Liver (tissue), 9 donors: Measurements from ENCODE around the gene GNB1. TPM values are rescaled to one million over a fixed set of nuclear protein-coding genes. Genes with fewer than 3 reads are reported as not detected.

Experiments used
- DNase-seq: peaks from one replicate; pipeline ENCODE4 v3.0.0-alpha.2; 2017; ENCODE audit warnings: low spot score
- H3K27ac ChIP-seq, 2 donors: one replicate each; pipeline ENCODE4 v1.7.0; 2013; ENCODE audit warnings: inconsistent platforms in 2 of 2, low read length in 2 of 2, control low read depth in 1 of 2, low read depth in 1 of 2, mild to moderate bottlenecking in 1 of 2
- H3K27me3 ChIP-seq, 4 donors: one replicate each; pipeline versions ENCODE4 v1.6.1 to v1.7.0; 2013; ENCODE audit warnings: low read length in 3 of 4, inconsistent platforms in 1 of 4, mild to moderate bottlenecking in 1 of 4, moderate library complexity in 1 of 4; ENCODE audit not compliant: control insufficient read depth in 4 of 4, insufficient read depth in 4 of 4
- H3K36me3 ChIP-seq, 4 donors: one replicate each; pipeline versions ENCODE4 v1.6.1 to v1.7.0; 2013; ENCODE audit warnings: low read length in 3 of 4, mild to moderate bottlenecking in 3 of 4, low read depth in 1 of 4, moderate library complexity in 1 of 4; ENCODE audit not compliant: control insufficient read depth in 4 of 4, insufficient read depth in 3 of 4
- H3K4me1 ChIP-seq, 4 donors: one replicate each; pipeline versions ENCODE4 v1.6.1 to v1.7.0; 2013; ENCODE audit warnings: low read length in 3 of 4, mild to moderate bottlenecking in 3 of 4, moderate library complexity in 1 of 4; ENCODE audit not compliant: control insufficient read depth in 4 of 4, insufficient read depth in 4 of 4
- H3K4me3 ChIP-seq, 3 donors: one replicate each; pipeline versions ENCODE4 v1.6.1 to v1.7.0; 2013; ENCODE audit warnings: low read length in 3 of 3, control low read depth in 1 of 3, low read depth in 1 of 3, mild to moderate bottlenecking in 1 of 3
- H3K9ac ChIP-seq, 2 donors: one replicate each; pipeline ENCODE4 v1.7.0; 2013; ENCODE audit warnings: low read length in 2 of 2, mild to moderate bottlenecking in 2 of 2, moderate library complexity in 2 of 2, control low read depth in 1 of 2, low read depth in 1 of 2
- H3K9me3 ChIP-seq, 4 donors: one replicate each; pipeline versions ENCODE4 v1.6.1 to v1.7.0; 2013; ENCODE audit warnings: low read length in 3 of 4; ENCODE audit not compliant: control insufficient read depth in 4 of 4
- CTCF ChIP-seq: fragments of 150-350 bp; IDR thresholded peaks from 2 replicates; pipeline ENCODE4 v1.5.1; 2017; ENCODE audit warnings: improper control_type of control experiment, low read depth, low read length; ENCODE audit not compliant: missing input control
- EGR1 ChIP-seq, 2 donors: IDR thresholded peaks; 2 replicates each; pipeline ENCODE4 v1.6.1; 2016 to 2018; ENCODE audit warnings: antibody characterized with exemption in 2 of 2, low read depth in 2 of 2
- FOXA1 ChIP-seq: IDR thresholded peaks from 2 replicates; pipeline ENCODE4 v1.6.1; 2016; ENCODE audit warnings: antibody characterized with exemption
- FOXA2 ChIP-seq: IDR thresholded peaks from 2 replicates; pipeline ENCODE4 v1.6.1; 2016; ENCODE audit warnings: antibody characterized with exemption
- GABPA ChIP-seq, 2 donors: IDR thresholded peaks in 1 of 2; conservative IDR thresholded peaks in 1 of 2; 2 replicates each; pipeline ENCODE4 v1.6.1; 2016; ENCODE audit warnings: antibody characterized with exemption in 2 of 2, mild to moderate bottlenecking in 1 of 2, moderate library complexity in 1 of 2
- HNF4A ChIP-seq, 2 donors: conservative IDR thresholded peaks; 2 replicates each; pipeline ENCODE4 v1.6.1; 2016; ENCODE audit warnings: antibody characterized with exemption in 2 of 2, mild to moderate bottlenecking in 2 of 2
- HNF4G ChIP-seq: IDR thresholded peaks from 2 replicates; pipeline ENCODE4 v1.6.1; 2016; ENCODE audit warnings: antibody characterized with exemption
- JUND ChIP-seq, 2 donors: IDR thresholded peaks; 2 replicates each; pipeline ENCODE4 v1.6.1; 2016; ENCODE audit warnings: antibody characterized with exemption in 2 of 2
- MAX ChIP-seq: IDR thresholded peaks from 2 replicates; pipeline ENCODE4 v1.6.1; 2016; ENCODE audit warnings: antibody characterized with exemption
- NR2F2 ChIP-seq: IDR thresholded peaks from 2 replicates; pipeline ENCODE4 v1.6.1; 2016; ENCODE audit warnings: antibody characterized with exemption
- RAD21 ChIP-seq, 2 donors: IDR thresholded peaks; 2 replicates each; pipeline ENCODE4 v1.6.1; 2016; ENCODE audit warnings: antibody characterized with exemption in 2 of 2, mild to moderate bottlenecking in 2 of 2
- REST ChIP-seq: IDR thresholded peaks from 2 replicates; pipeline ENCODE4 v1.6.1; 2016; ENCODE audit warnings: antibody characterized with exemption, mild to moderate bottlenecking
- RXRA ChIP-seq, 2 donors: IDR thresholded peaks; 2 replicates each; pipeline ENCODE4 v1.6.1; 2017 to 2018; ENCODE audit warnings: antibody characterized with exemption in 2 of 2, mild to moderate bottlenecking in 1 of 2
- SP1 ChIP-seq: IDR thresholded peaks from 2 replicates; pipeline ENCODE4 v1.6.1; 2018; ENCODE audit warnings: antibody characterized with exemption, mild to moderate bottlenecking
- TAF1 ChIP-seq: conservative IDR thresholded peaks from 2 replicates; pipeline ENCODE4 v1.6.1; 2016; ENCODE audit warnings: antibody characterized with exemption, mild to moderate bottlenecking
- YY1 ChIP-seq: IDR thresholded peaks from 2 replicates; pipeline ENCODE4 v1.6.1; 2016; ENCODE audit warnings: antibody characterized with exemption, mild to moderate bottlenecking
- ZBTB33 ChIP-seq: IDR thresholded peaks from 2 replicates; pipeline ENCODE4 v1.6.1; 2016; ENCODE audit warnings: antibody characterized with exemption
- WGBS: extraction: QIAGEN DNeasy Blood & Tissue Kit; methylation state at CpG from one replicate; pipeline ENCODE4 v1.1.7; 2013; 5-methylcytosine and 5-hydroxymethylcytosine counted together
- polyA plus RNA-seq, 2 donors: library from polyadenylated mRNA; stranded (reverse) in 1 of 2; unstranded in 1 of 2; fragments of 200-250 nt in 1 of 2; fragments of >200 nt in 1 of 2; fragmentation: Nextera tagmentation in 1 of 2; extraction: Ambion mirVana in 1 of 2; gene quantifications; one replicate each; pipeline versions ENCODE4 v1.2.1 to v1.2.3, GENCODE V29; 2013 to 2015
- total RNA-seq, 2 donors: library from RNA; depleted of rRNA; stranded (reverse); fragments of >200 nt; gene quantifications; one replicate each; pipeline ENCODE4 v1.2.3, GENCODE V29; 2014
- donor health status: healthy.
- donor health status: healthy.
- donor health status: healthy.
- donor health status: healthy.
- donor health status: healthy.

Gene GNB1
- total and polyA plus RNA-seq, 4 donors, result 22.3 to 68.5 (median 52.7) TPM

GRCh38 chr1:1921459-1921862 lies 30.6 kb upstream of the GNB1 start:
- TF ChIP-seq RAD21 (IDR thresholded peaks at IDR 0.05), result no peak
- TF ChIP-seq REST, result no peak
- TF ChIP-seq FOXA1, result no peak
- no peak for TF ChIP-seq JUND (IDR thresholded peaks at IDR 0.05)
- no peak for TF ChIP-seq HNF4A (conservative IDR thresholded peaks at IDR 0.05)
- TF ChIP-seq GABPA (IDR thresholded peaks at IDR 0.05 in 1 of 2, conservative IDR thresholded peaks at IDR 0.05 in 1 of 2), result no peak
- TF ChIP-seq SP1, result no peak
- TF ChIP-seq MAX, result no peak
- TF ChIP-seq FOXA2, result no peak
- TF ChIP-seq EGR1 (IDR thresholded peaks at IDR 0.05; ENCODE audit: low read depth in 2 of 2), result no peak
- TF ChIP-seq NR2F2, result no peak
- TF ChIP-seq TAF1, result no peak
- no peak for TF ChIP-seq HNF4G
- no peak for TF ChIP-seq CTCF
- TF ChIP-seq RXRA (IDR thresholded peaks at IDR 0.05), result no peak
- TF ChIP-seq YY1, result no peak
- TF ChIP-seq ZBTB33, result no peak
- no peak for DNase-seq
- Histone ChIP-seq H3K4me3 (no peak overlapping the region), H3K27ac (no peak overlapping the region), H3K9ac (no peak overlapping the region), H3K4me1 (peaks cover 17 to 25% (median 22%) of the 10 kb centered on the region in 4 donors), H3K9me3 (no peaks in the 10 kb centered on the region), H3K36me3 (no peaks in the 10 kb centered on the region), H3K27me3 (no peaks in the 10 kb centered on the region)
- WGBS, result 95% methylated on average over 6 of the region's 6 CpGs
